GM12878 (cell line): ENCODE data around the gene HTR1D. TPM values are rescaled to one million over a fixed set of nuclear protein-coding genes. Genes with fewer than 3 reads are reported as not detected.

Source experiments
- ATF7 ChIP-seq: fragments of 450-650 bp; IDR thresholded peaks from 2 replicates; pipeline ENCODE4 v1.6.1; 2016; ENCODE audit warnings: low read depth, mild to moderate bottlenecking
- BMI1 ChIP-seq: fragments of 450-650 bp; IDR thresholded peaks from 2 replicates; pipeline ENCODE4 v1.6.1; 2016; ENCODE audit warnings: mild to moderate bottlenecking, moderate library complexity, borderline replicate concordance
- BRCA1 ChIP-seq: IDR thresholded peaks from 2 replicates; pipeline ENCODE4 v1.6.1; 2011; ENCODE audit warnings: low read depth, low read length, improper control_type of control experiment
- CBX5 ChIP-seq: sonication (generic); IDR thresholded peaks from 2 replicates; pipeline ENCODE4 v1.6.1; 2016; ENCODE audit warnings: low read depth, moderate library complexity, mild to moderate bottlenecking, inconsistent platforms
- DPF2 ChIP-seq: fragments of 450-650 bp; IDR thresholded peaks from 2 replicates; pipeline ENCODE4 v1.6.1; 2017; ENCODE audit warnings: mild to moderate bottlenecking
- EP300 ChIP-seq, 2 experiments: fragments of 150-350 bp in 1 of 2; IDR thresholded peaks; 2 replicates each; pipeline ENCODE4 v1.6.1; 2011 to 2012; ENCODE audit warnings: low read depth in 2 of 2, low read length in 2 of 2, borderline replicate concordance in 1 of 2, improper control_type of control experiment in 1 of 2, inconsistent platforms in 1 of 2; ENCODE audit not compliant: control insufficient read depth in 1 of 2
- ESRRA ChIP-seq: IDR thresholded peaks from 2 replicates; pipeline ENCODE4 v1.6.1; 2012; ENCODE audit warnings: mild to moderate bottlenecking, low read length, improper control_type of control experiment
- FOXK2 ChIP-seq: fragments of 450-650 bp; IDR thresholded peaks from 2 replicates; pipeline ENCODE4 v1.6.1; 2017; ENCODE audit warnings: mild to moderate bottlenecking, moderate library complexity
- GABPA ChIP-seq: IDR thresholded peaks from 2 replicates; pipeline ENCODE4 v1.6.1; 2014; ENCODE audit warnings: antibody characterized with exemption, low read depth, mild to moderate bottlenecking, inconsistent platforms
- JUND ChIP-seq: IDR thresholded peaks from 2 replicates; pipeline ENCODE4 v1.6.1; 2012; ENCODE audit warnings: low read depth, mild to moderate bottlenecking, low read length, improper control_type of control experiment, moderate library complexity
- MYB ChIP-seq: fragments of 150-350 bp; IDR thresholded peaks from 2 replicates; pipeline ENCODE4 v1.6.1; 2014; ENCODE audit warnings: mild to moderate bottlenecking, low read depth, low read length, borderline replicate concordance
- NFIC ChIP-seq: IDR thresholded peaks from 2 replicates; pipeline ENCODE4 v1.6.1; 2012; ENCODE audit warnings: low read depth, mild to moderate bottlenecking, inconsistent platforms, low read length, moderate library complexity
- NR2C1 ChIP-seq: fragments of 450-650 bp; IDR thresholded peaks from 2 replicates; pipeline ENCODE4 v1.6.1; 2017; ENCODE audit warnings: antibody characterized with exemption, mild to moderate bottlenecking, moderate library complexity
- NR2F1 ChIP-seq: fragments of 450-650 bp; conservative IDR thresholded peaks from 2 replicates; pipeline ENCODE4 v1.6.1; 2017; ENCODE audit warnings: mild to moderate bottlenecking
- NRF1 ChIP-seq: conservative IDR thresholded peaks from 2 replicates; pipeline ENCODE4 v1.6.1; 2011; ENCODE audit warnings: mild to moderate bottlenecking, low read depth, low read length, improper control_type of control experiment
- RAD21 ChIP-seq: IDR thresholded peaks from 2 replicates; pipeline ENCODE4 v1.6.1; 2011; ENCODE audit warnings: mild to moderate bottlenecking, low read depth, low read length, moderate library complexity; ENCODE audit not compliant: insufficient read depth
- RBBP5 ChIP-seq: fragments of 200-600 bp; sonication (generic); conservative IDR thresholded peaks from 2 replicates; pipeline ENCODE4 v1.6.1; 2016
- SIX5 ChIP-seq: IDR thresholded peaks from 2 replicates; pipeline ENCODE4 v1.6.1; 2011; ENCODE audit warnings: mild to moderate bottlenecking, low read depth, low read length, moderate library complexity; ENCODE audit not compliant: severe bottlenecking
- SREBF1 ChIP-seq: IDR thresholded peaks from 2 replicates; pipeline ENCODE4 v1.6.1; 2012; ENCODE audit warnings: mild to moderate bottlenecking, low read length
- STAT1 ChIP-seq: fragments of 450-650 bp; conservative IDR thresholded peaks from 2 replicates; pipeline ENCODE4 v1.6.1; 2014; ENCODE audit warnings: antibody characterized with exemption, mild to moderate bottlenecking
- SUPT20H ChIP-seq: IDR thresholded peaks from 2 replicates; pipeline ENCODE4 v1.6.1; 2011; ENCODE audit warnings: low read depth, mild to moderate bottlenecking, low read length, moderate library complexity, borderline replicate concordance; ENCODE audit not compliant: control insufficient read depth
- TCF12 ChIP-seq: IDR thresholded peaks from 2 replicates; pipeline ENCODE4 v1.6.1; 2011; ENCODE audit warnings: low read depth, mild to moderate bottlenecking, low read length
- YY1 ChIP-seq: IDR thresholded peaks from 2 replicates; pipeline ENCODE4 v1.6.1; 2011; ENCODE audit warnings: low read depth, mild to moderate bottlenecking, low read length
- ZNF207 ChIP-seq: fragments of 450-650 bp; IDR thresholded peaks from 2 replicates; pipeline ENCODE4 v1.6.1; 2014; ENCODE audit warnings: antibody characterized with exemption, mild to moderate bottlenecking, borderline replicate concordance
- ZNF24 ChIP-seq: fragments of 450-650 bp; IDR thresholded peaks from 2 replicates; pipeline ENCODE4 v1.6.1; 2017; ENCODE audit warnings: antibody characterized with exemption, mild to moderate bottlenecking
- ZNF274 ChIP-seq: IDR thresholded peaks from one replicate; pipeline ENCODE4 v1.8.0; 2011; ENCODE audit not compliant: insufficient read length, insufficient read depth
- polyA plus RNA-seq, 11 experiments: library from polyadenylated mRNA; depleted of rRNA in 4 of 11; unstranded in 6 of 11; stranded (reverse) in 5 of 11; fragments of >200 nt; fragmentation: Nextera tagmentation in 4 of 11; fragmentation: Illumina TruSeq in 1 of 11; extraction: Ambion mirVana in 4 of 11; extraction: Trizol in 1 of 11; gene quantifications; 1 replicate in 1 of 11; 2 replicates in 10 of 11; pipeline versions ENCODE4 v1.2.1 to v1.2.3, GENCODE V29; 2011 to 2016; ENCODE audit warnings: inconsistent platforms in 2 of 11, missing spikeins in 2 of 11, low read depth in 1 of 11
- total RNA-seq, 4 experiments: library from RNA; depleted of rRNA in 3 of 4; stranded (reverse); fragments of >200 nt in 3 of 4; fragmentation: Illumina TruSeq in 1 of 4; extraction: Trizol in 1 of 4; gene quantifications; 2 replicates each; pipeline versions ENCODE4 v1.2.1 to v1.2.3, GENCODE V29; 2013 to 2021
- TF ChIP-seq, protein P1 (sequence below): IDR thresholded peaks from 2 replicates; pipeline ENCODE4 v1.6.1; 2011; ENCODE audit warnings: low read depth, mild to moderate bottlenecking, low read length, moderate library complexity, borderline replicate concordance; ENCODE audit errors: extremely low read depth
- TF ChIP-seq, protein P2 (sequence below): fragments of 450-650 bp; IDR thresholded peaks from 2 replicates; pipeline ENCODE4 v1.6.1; 2017; ENCODE audit warnings: borderline replicate concordance
- TF ChIP-seq, protein P3 (sequence below): fragments of 150-350 bp; IDR thresholded peaks from 2 replicates; pipeline ENCODE4 v1.6.1; 2014; ENCODE audit warnings: mild to moderate bottlenecking, low read depth, low read length

The HTR1D gene
- total and polyA plus RNA-seq, 10 of the 15 experiments (the other 5 are each of a cell fraction or from before 2014, with no cell fraction given) = 0.07 TPM; not detected in 9

DNA sequence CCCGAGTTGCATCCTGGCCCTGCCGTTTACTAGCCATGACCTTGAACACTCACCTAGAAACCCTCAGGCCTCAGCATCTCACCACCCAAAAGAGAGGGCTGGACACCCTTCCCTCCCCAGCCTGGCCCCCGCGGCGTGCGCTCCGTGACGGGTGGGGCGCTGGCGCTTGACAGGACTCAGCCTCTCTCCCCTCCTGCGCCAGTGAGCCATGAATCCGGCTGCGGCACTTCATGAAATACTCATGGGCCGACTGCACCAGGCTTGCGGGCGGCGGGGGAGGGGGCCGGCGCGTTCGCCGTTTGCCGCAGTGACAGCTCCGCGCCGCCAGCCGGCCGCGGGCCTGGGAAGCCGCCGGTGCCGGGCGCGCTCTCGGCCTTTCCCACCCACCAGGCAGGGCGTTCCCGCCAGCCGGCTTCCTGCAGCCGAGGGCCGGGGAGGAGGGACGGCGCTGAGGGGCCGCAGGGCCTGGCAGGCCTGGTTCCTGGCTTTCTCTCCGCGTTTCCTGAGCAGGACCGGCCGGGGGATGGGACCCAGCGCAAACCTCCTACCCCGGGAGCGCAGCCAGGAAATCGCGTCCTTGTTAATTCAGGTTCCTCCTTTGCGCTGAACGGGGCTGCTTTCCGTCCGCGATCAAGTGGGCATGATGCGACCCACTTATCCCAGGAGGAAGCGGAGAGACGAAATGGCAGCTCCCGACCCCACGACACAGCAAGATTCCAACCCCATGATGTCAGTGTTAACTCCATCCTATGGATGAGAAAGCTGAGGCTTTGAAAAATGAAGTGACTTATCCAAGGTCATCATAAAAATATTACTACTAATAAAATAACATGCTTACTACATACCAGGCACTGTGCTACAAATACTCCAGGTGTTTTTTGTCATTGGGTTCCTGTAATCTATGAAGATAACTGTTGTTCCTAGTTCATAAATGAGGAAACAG lies 39.6 kb downstream of the HTR1D start (continued):
- 0 out of 2 replicates have a peak, but pooled peaks have one; percentile 51 for TF ChIP-seq ZNF207
- no peak for TF ChIP-seq TCF12
- TF ChIP-seq NFIC = no peak
- TF ChIP-seq SREBF1 = no peak
- TF ChIP-seq EP300 (IDR thresholded peaks at IDR 0.05; ENCODE audit: borderline replicate concordance in 1 of 2, control insufficient read depth in 1 of 2, low read depth in 2 of 2, low read length in 2 of 2) = peak in 1 of 2 experiments; percentile 30; a peak in 1 of 4 replicates
- TF ChIP-seq SUPT20H = no peak
- no peak for TF ChIP-seq NR2C1
- TF ChIP-seq, protein P1, sequence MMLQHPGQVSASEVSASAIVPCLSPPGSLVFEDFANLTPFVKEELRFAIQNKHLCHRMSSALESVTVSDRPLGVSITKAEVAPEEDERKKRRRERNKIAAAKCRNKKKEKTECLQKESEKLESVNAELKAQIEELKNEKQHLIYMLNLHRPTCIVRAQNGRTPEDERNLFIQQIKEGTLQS = no peak
- TF ChIP-seq YY1 = no peak
- no peak for TF ChIP-seq CBX5
- no peak for TF ChIP-seq RBBP5
- TF ChIP-seq, protein P2, sequence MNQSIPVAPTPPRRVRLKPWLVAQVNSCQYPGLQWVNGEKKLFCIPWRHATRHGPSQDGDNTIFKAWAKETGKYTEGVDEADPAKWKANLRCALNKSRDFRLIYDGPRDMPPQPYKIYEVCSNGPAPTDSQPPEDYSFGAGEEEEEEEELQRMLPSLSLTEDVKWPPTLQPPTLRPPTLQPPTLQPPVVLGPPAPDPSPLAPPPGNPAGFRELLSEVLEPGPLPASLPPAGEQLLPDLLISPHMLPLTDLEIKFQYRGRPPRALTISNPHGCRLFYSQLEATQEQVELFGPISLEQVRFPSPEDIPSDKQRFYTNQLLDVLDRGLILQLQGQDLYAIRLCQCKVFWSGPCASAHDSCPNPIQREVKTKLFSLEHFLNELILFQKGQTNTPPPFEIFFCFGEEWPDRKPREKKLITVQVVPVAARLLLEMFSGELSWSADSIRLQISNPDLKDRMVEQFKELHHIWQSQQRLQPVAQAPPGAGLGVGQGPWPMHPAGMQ = no peak
- peak; percentile 73; the same call in 1 of the 2 replicates for TF ChIP-seq STAT1
- TF ChIP-seq MYB = no peak
- TF ChIP-seq ESRRA = no peak; the same call in 1 of the 2 replicates
- no peak for TF ChIP-seq ATF7
- TF ChIP-seq FOXK2 = no peak
- TF ChIP-seq BRCA1 = no peak
- TF ChIP-seq ZNF24 = 0 out of 2 replicates have a peak, but pooled peaks have one; percentile 59
- no peak for TF ChIP-seq GABPA
- TF ChIP-seq BMI1 = no peak
- TF ChIP-seq RAD21 = no peak
- TF ChIP-seq NR2F1 = 0 out of 2 replicates have a peak, but pooled peaks have one; percentile 48
- TF ChIP-seq SIX5 = no peak
- no peak for TF ChIP-seq JUND
- no peak for TF ChIP-seq NRF1
- peak; percentile 87; the same call in 1 of the 2 replicates for TF ChIP-seq DPF2
- TF ChIP-seq, protein P3, sequence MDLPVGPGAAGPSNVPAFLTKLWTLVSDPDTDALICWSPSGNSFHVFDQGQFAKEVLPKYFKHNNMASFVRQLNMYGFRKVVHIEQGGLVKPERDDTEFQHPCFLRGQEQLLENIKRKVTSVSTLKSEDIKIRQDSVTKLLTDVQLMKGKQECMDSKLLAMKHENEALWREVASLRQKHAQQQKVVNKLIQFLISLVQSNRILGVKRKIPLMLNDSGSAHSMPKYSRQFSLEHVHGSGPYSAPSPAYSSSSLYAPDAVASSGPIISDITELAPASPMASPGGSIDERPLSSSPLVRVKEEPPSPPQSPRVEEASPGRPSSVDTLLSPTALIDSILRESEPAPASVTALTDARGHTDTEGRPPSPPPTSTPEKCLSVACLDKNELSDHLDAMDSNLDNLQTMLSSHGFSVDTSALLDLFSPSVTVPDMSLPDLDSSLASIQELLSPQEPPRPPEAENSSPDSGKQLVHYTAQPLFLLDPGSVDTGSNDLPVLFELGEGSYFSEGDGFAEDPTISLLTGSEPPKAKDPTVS = no peak
- TF ChIP-seq ZNF274 = no peak
